GM21390 (cell line): Measurements from ENCODE around the gene CMTM4.
"Not testable (repeated sequence)": the region's sequence is repeated elsewhere in the genome, so short reads cannot be mapped to it uniquely, and the experiment has no call there.

Experiments used
- ATAC-seq: cut with Tn5 transposase; IDR thresholded peaks from one replicate; pipeline ENCODE4 v1.9.1; 2021; ENCODE audit not compliant: unreplicated experiment

Gene CMTM4

DNA sequence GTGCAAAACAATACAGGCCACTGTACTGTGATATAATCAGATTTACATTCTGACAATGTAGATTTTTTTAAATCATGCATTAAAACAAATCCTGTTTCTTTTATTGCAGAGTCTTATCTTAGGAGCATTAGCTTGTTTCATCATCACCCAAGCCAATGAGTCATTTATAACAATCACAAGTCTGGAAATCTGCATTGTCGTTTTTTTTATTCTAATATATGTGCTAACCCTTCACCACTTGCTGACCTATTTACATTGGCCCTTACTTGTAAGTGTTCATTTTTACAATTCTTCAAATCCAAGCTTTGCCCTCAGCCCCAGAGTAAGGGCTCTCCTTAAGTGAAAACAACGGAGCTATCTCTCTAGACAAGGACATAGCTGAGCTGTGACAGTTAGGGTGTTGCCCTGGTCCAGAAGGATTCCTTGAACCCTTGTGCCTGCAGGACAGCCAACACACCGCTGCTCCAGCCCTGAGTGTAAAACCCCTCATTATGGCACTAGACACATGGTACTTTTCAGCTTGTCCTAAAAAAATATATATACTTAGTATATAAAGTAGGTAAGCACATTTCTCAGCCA, 126.6 kb downstream of the CMTM4 start:
- ATAC-seq = no peak

DNA sequence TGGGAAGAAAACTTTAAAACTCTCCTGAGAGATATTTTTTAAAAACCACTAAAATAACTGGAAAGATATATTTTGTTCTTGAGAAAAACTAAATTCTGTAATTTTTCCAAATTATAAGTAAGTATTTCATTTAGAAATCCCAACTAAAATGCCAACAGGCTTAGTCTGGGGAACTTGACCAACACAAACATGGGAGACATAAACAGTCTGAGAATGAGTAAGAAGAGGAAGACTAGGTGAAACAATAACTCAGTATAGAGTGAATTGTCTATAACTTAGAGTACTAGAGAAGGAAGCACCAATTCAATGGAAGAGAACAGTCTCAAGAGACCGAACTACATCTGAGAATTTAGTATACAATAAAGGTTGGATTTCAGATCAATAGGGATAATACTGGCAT, 127.4 kb downstream of the CMTM4 start:
- ATAC-seq = no peak

DNA sequence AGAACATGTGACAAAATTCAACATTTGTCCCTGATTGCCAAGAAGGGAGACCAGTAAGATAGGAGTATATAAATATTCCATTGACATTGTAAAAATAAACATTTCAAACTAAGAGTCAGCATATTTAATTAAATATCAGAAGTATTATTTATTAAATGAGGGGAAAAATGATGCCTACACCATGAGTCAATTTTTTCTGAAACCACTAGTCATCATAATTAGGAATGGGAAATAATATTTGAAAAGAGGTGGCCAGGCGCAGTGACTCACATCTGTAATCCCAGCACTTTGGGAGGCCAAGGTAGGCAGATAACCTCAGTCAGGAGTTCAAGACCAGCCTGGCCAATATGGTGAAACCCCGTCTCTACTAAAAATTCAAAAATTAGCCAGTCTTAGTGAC, 128.2 kb downstream of the CMTM4 start:
- no peak for ATAC-seq

DNA sequence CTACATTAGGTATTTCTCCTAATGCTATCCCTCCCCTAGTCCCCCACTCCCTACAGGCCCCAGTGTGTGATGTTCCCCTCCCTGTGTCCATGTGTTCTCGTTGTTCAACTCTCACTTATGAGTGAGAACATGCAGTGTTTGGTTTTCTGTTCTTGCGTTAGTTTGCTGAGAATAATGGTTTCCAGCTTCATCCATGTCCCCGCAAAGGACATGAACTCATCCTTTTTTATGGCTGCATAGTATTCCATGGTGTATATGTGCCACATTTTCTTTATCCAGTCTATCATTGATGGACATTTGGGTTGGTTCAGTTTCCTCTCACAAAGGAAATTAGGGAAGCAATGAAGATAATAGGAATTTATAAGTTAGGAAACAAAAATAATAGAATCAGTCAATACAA, 129.3 kb downstream of the CMTM4 start:
- not testable (repeated sequence) for ATAC-seq

DNA sequence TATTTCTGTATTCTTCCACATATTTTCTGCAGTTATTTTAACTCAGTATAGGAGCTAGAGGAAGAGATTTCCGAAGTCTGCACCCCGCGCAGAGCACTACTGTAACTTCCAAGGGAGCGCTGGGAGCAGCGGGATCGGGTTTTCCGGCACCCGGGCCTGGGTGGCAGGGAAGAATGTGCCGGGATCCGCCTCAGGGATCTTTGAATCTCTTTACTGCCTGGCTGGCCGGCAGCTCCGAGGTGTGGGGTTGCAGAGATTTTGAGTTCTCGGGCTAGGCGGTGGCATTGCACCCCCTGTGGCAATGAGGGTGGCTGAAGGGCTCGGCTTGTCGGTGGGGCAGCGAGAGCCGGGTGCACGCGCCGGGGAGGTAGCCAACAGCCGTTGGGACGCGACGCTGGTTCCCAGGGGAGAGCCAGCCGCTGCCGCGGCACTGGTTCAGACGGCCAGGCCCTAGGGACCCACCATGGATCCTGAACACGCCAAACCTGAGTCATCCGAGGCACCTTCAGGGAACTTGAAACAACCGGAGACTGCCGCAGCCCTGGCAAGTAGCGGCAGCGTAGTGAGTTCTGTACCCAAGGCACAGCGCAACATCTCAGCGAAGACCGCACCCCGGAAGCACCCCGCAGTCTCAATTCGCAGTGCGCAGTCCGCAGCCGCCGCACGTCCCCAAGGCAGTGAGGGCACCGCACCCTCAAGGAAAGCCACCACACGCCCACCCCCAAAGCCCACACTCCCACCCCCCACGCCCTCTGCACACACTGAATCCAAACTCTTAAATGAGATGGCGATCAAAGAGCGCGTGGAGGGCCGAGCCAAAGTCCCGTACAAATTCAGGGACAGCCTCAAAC, 130.3 kb downstream of the CMTM4 start, which contains the start of gene CMTM1:
Gene CMTM1, plus strand, starts transcription at position 389 of the 851 bp plus-strand sequence. Its CDS starts 75 bp downstream, at position 464.
- no peak for ATAC-seq
